GM21423 (cell line): ENCODE results near the gene DUSP22.
"Not testable (repeated sequence)": the region's sequence is repeated elsewhere in the genome, so short reads cannot be mapped to it uniquely, and the experiment has no call there.

Experiments
- ATAC-seq: cut with Tn5 transposase; IDR thresholded peaks from one replicate; pipeline ENCODE4 v1.9.1; 2021; ENCODE audit warnings: mild to moderate bottlenecking, moderate library complexity; ENCODE audit not compliant: unreplicated experiment

Gene DUSP22

DNA sequence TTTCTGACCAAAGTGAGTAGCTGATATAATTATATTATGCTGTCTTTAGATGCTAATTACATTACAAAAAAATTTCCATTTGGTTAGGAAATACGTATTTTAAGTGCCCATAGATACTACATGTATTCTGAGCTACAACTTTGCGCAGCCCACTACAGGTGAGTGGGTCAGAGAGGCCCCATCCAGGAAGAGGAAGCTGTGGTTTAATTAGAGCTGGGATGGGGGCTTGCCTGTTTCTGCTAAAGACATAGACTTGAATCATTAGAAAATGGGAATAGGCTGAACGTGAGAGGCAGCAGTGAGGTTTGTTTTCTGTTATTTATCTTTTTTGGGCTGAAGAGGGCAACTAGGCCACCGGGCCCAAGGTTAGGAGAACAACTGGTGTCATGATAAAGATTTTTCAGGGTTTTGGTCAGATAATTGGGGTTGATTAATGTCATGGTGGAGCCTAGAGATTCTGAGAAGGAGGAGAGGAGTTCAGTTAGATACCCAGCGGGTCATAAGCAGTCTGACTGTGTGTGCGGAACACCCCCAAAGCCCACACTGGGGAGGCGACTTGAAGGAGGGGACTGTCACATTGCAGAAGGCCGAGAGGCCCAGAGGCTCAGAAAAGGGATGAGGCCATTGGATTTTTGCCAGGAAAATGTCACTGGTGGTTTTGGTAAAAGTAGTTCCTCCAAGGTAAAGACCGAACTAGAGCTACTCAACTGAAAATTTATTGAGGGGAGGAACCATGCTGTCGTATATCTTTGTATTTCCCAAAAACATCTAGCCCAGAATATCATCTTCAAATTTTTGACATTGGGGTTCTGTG is 84.7 kb downstream of the DUSP22 start:
- no peak for ATAC-seq

- ATAC-seq: not testable (repeated sequence)
These were observed 85.3 kb downstream of the DUSP22 start for GRCh38 chr6:377641-378020.

GRCh38 chr6:378090-378957 is 86.0 kb downstream of the DUSP22 start:
- ATAC-seq: no peak

DNA sequence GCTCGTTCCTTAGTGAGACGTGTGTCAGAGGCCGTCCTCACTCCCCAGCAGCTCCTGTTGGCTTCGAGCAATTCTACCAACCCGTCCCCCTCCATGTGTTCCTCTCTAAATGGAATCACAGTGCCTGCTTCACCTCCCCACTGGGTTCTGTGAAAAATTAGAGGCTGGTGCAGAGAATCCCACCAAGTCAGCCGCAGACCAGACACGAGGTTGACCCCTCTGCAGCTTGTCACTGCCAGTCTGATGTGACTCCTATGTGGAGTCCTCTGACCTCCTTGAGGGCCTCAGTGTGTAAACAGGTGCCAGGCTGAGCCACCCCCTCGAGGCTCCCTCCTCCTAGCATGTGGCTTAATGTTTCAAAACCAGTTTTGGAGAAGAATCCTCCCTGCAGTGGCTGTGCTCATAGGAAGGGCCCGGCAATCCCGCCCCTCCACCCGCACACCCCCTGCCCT is 86.7 kb downstream of the DUSP22 start:
- ATAC-seq: peak; percentile 5

GRCh38 chr6:379410-380181 is 87.3 kb downstream of the DUSP22 start:
- peak; percentile 59 for ATAC-seq

DNA sequence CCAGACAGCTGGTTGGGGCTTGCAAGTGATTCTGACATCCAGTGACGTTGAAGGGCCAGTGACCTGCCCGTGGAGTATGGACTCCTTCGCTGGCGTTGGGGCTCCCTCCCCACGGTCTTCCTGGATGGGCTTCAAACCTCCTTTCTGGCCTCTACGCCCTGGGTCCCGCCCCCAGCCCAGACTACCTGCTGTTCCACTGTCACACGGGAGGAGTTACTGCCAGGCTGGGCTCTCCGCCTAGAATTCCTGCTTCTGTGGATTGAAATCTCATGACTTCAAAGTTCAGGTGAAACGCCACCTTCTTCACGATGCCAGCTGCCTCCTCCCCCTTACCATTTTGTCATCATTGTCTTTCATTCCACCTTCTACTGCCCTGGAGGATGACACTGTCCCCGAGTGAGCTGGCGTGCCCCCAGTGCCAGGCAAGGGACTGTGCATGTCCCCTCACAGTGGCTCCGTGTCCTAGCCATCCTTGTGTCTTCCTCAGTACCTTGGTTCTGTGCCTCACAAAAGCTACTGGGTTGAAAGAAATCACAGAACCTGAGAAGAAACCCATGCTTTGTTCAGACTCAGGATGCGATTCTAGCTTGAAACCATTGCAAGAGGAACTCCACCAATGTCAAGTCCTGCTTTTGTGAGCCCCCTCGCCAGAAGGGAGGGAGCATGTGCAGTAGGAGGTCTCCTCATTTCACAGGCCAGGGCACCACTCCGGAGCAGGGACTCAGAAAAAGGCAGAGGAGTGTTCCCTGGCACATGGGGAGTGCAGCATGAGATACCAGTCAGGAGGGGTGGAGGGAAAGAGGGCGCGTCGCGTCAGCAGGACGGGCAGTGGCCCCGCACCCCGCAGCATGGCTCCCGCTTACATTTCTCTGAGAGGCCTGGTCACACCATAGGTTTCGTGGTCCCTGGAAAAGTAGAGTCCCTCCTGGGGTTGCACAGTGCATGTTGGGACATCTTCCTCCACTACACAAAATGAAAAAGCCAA is 88.2 kb downstream of the DUSP22 start:
- ATAC-seq: no peak

DNA sequence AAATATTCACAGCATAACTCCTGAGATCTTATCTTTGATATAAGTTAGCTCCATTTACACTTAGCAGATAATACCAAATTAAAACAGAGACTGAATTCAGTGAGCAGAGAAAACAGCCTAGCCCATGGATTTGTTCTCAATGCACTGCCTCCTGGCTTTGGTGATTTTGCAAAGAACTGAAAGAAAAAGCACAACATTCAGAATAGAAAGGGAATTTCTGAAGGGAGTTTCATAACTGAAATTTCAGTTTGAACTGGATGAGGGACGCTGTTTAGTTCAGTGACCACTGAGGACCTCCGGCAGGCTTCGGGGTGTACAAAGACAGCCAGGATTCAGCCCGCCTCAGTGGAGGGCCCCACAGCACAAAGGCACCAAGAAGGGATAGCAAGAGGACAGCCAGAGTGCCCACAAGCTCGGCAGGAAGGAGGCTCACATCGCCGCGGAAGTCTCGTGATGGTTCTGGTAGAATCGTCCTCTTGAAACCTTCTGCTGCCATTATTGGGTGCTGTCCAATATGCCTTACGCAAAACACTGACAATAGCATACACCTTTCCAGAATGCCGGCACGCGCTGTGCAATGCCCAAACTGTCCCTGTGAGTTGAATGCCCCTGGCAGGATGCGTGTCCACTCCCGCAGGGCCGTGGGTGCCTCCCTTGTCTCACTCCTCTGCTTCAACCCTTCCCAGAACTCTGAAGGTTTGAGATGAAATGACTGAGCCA is 89.6 kb downstream of the DUSP22 start:
- no peak for ATAC-seq

DNA sequence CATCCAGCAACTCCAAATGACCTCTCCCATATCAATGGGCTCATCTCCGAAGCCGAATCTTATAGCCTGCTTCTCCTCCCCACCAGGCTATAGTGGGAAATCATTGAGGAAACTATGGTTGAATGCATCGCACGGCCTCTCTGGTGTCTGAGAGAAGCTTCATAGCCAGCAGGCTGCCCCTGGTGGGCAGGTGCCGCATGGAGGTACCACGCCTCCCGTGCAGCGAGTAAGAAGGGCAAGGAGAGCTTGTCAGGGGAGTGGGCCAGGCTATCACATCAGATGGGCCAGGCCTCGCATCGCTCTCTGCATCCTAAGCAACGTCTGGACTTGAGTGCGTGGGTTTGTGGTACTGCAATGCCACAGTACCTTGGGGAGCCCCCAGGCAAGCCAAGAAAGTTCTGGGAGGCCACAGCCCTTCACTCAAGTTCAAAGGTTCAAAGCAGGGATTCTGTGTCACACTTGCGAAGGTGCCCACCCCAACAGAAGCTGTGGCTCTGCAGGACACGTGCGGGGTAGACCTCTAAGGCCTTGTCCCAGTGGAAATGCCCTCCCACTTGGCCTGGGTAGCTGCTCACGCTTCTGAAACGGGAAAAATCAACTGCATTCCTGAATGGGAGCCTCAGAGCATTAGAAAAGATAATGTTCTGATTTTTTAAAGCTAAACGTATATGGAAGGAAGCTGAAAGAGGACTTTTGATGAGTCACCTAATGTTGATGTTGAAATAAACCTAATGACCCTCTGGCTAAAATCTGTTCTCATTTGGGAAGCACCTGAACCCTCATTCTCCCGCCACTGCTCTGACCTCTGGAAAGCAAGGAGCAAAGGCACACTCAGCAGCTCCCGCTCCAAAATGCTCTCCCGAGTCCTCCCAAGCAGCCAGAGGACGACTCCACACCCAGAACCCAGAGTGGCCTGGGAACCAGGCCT is 90.9 kb downstream of the DUSP22 start:
- ATAC-seq: no peak

DNA sequence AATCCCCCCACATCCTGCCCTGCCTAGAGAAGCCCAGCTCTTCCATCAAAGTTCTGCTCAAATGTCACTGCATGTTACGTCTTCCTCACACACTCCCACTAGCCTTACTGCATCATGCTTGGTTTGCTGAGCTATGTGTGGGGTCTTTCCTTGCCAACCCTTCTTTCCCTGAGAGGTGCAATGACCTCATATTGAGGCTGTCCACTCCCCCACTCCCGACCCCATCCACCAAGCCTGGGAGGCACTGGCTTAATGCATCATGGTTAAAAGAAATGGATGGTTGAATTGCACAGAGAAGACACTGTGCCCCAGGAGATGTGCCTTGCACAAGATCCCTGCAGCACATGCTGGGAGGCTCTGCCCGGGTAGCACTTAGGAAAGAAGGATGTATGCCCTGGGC is 91.6 kb downstream of the DUSP22 start:
- no peak for ATAC-seq

- ATAC-seq: no peak
These were observed 92.6 kb downstream of the DUSP22 start for GRCh38 chr6:384898-385297.

DNA sequence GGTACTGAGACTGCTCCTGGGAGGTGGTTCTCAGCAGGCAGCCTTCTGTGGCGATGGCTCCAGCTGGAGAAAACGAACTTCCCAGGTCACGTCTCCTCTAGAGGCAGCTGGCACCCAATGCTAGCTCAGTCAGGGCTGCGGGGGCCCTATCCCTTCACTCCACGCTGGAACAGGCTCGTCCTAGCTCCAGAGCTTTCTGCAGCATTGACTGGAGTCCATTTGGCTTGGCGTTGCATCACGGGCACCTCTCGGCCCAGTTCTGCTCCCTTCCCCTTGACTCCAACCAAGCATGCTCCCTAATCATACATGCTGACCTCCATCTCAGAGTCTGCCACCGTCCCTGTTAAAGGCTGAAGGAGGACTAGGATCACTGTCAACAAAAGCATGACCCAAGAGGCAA is 93.3 kb downstream of the DUSP22 start:
- ATAC-seq: no peak

GRCh38 chr6:386688-387266 is 94.5 kb downstream of the DUSP22 start:
- no peak for ATAC-seq

GRCh38 chr6:387293-387741 is 95.0 kb downstream of the DUSP22 start:
- no peak for ATAC-seq

GRCh38 chr6:388202-388903 is 96.1 kb downstream of the DUSP22 start:
- no peak for ATAC-seq

DNA sequence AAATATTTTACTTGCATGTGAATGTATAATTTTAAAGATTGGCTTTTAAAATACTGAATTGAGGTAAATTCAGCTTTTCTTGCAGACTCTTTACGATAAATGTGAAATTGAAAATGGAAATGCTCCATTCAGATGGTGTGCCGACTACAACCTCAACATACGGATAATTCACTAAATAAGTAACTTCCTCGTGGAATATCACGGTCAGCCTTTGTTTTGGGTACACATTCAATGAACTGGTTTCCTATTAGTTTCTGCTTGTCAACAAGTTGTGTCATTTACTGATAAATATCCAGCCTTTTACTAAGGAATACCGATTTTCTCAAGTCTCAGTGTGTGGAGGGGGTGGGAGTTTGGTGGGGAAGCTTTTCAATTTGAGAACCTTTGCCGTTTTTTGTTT is 96.9 kb downstream of the DUSP22 start:
- ATAC-seq: no peak

- ATAC-seq: peak; percentile 36
These were observed 97.3 kb downstream of the DUSP22 start for GRCh38 chr6:389622-390021.

- peak; percentile 15 for ATAC-seq
These were observed 98.7 kb downstream of the DUSP22 start for GRCh38 chr6:390914-391558.
